ENCODE data around the gene NHEJ1. TPM values are rescaled to one million over a fixed set of nuclear protein-coding genes. Genes with fewer than 3 reads are reported as not detected.

The NHEJ1 gene
- total RNA-seq, 2 experiments from 2014 or later = 19.8 to 21.1 TPM

GRCh38 chr2:219057709-219058540 is 102.7 kb downstream of the NHEJ1 start:
- H3K4me3 Mint-ChIP-seq = peak overlapping the region; percentile 45
- DNase-seq = peak; percentile 87
- H3K27me3 Mint-ChIP-seq = peaks cover 77% of the 10 kb centered on the region
- H3K27ac Mint-ChIP-seq = no peak overlapping the region
- H3K4me1 Mint-ChIP-seq = peaks cover 14% of the 10 kb centered on the region
- H3K36me3 Mint-ChIP-seq = no peaks in the 10 kb centered on the region
- no peaks in the 10 kb centered on the region for H3K9me3 Mint-ChIP-seq

- peaks cover 14% of the 10 kb centered on the region for H3K4me1 Mint-ChIP-seq
- no peaks in the 10 kb centered on the region for H3K9me3 Mint-ChIP-seq
- peaks cover 69% of the 10 kb centered on the region for H3K27me3 Mint-ChIP-seq
- H3K4me3 Mint-ChIP-seq = no peak overlapping the region
- no peak for DNase-seq
- H3K36me3 Mint-ChIP-seq = no peaks in the 10 kb centered on the region
- no peak overlapping the region for H3K27ac Mint-ChIP-seq
These were observed 103.5 kb downstream of the NHEJ1 start for GRCh38 chr2:219056896-219057708.

- peaks cover 65% of the 10 kb centered on the region for H3K27me3 Mint-ChIP-seq
- no peaks in the 10 kb centered on the region for H3K9me3 Mint-ChIP-seq
- peaks cover 14% of the 10 kb centered on the region for H3K4me1 Mint-ChIP-seq
- no peak for DNase-seq
- no peak overlapping the region for H3K4me3 Mint-ChIP-seq
- H3K36me3 Mint-ChIP-seq = no peaks in the 10 kb centered on the region
- H3K27ac Mint-ChIP-seq = no peak overlapping the region
These were observed 104.3 kb downstream of the NHEJ1 start for GRCh38 chr2:219056176-219056895.

- H3K4me3 Mint-ChIP-seq = no peak overlapping the region
- H3K36me3 Mint-ChIP-seq = no peaks in the 10 kb centered on the region
- H3K27me3 Mint-ChIP-seq = peaks cover 69% of the 10 kb centered on the region
- no peaks in the 10 kb centered on the region for H3K9me3 Mint-ChIP-seq
- DNase-seq = no peak
- peaks cover 14% of the 10 kb centered on the region for H3K4me1 Mint-ChIP-seq
- H3K27ac Mint-ChIP-seq = no peak overlapping the region
These were observed 105.4 kb downstream of the NHEJ1 start for GRCh38 chr2:219054956-219055903.

- DNase-seq = no peak
- Mint-ChIP-seq H3K9me3 (no peaks in the 10 kb centered on the region), H3K36me3 (no peaks in the 10 kb centered on the region), H3K27me3 (peaks cover 62% of the 10 kb centered on the region), H3K4me3 (no peak overlapping the region), H3K27ac (no peak overlapping the region), H3K4me1 (no peaks in the 10 kb centered on the region)
These were observed 111.3 kb downstream of the NHEJ1 start for GRCh38 chr2:219049282-219049681.

- Mint-ChIP-seq H3K9me3 (no peaks in the 10 kb centered on the region), H3K4me3 (no peak overlapping the region), H3K27ac (no peak overlapping the region), H3K27me3 (peaks cover 81% of the 10 kb centered on the region), H3K36me3 (no peaks in the 10 kb centered on the region), H3K4me1 (peaks cover 8% of the 10 kb centered on the region)
- no peak for DNase-seq
These were observed 114.6 kb downstream of the NHEJ1 start for GRCh38 chr2:219045937-219046550.

- no peaks in the 10 kb centered on the region for H3K36me3 Mint-ChIP-seq
- H3K9me3 Mint-ChIP-seq = no peaks in the 10 kb centered on the region
- peaks cover 9% of the 10 kb centered on the region for H3K4me1 Mint-ChIP-seq
- DNase-seq = no peak
- H3K27me3 Mint-ChIP-seq = peaks cover 82% of the 10 kb centered on the region
- no peak overlapping the region for H3K4me3 Mint-ChIP-seq
- H3K27ac Mint-ChIP-seq = no peak overlapping the region
These were observed 117.9 kb downstream of the NHEJ1 start for GRCh38 chr2:219042750-219043149.

- Mint-ChIP-seq H3K9me3 (no peaks in the 10 kb centered on the region), H3K36me3 (no peaks in the 10 kb centered on the region), H3K27ac (no peak overlapping the region), H3K4me3 (no peak overlapping the region), H3K4me1 (peaks cover 9% of the 10 kb centered on the region), H3K27me3 (peaks cover 82% of the 10 kb centered on the region)
- no peak for DNase-seq
These were observed 118.5 kb downstream of the NHEJ1 start for GRCh38 chr2:219042157-219042556.

- Mint-ChIP-seq H3K27me3 (peaks cover 72% of the 10 kb centered on the region), H3K27ac (no peak within 1 kb of the TSS), H3K36me3 (no peaks in the 10 kb centered on the region), H3K4me3 (peak within 1 kb of the TSS; percentile 77), H3K9me3 (no peaks in the 10 kb centered on the region), H3K4me1 (peaks cover 9% of the 10 kb centered on the region)
- DNase-seq = peak; percentile 40
These were observed 119.4 kb downstream of the NHEJ1 start, which contains the start of gene CFAP65 for GRCh38 chr2:219041252-219041651. CFAP65 (minus strand) TSS chr2:219041516; CDS start chr2:219039048, 2,468 bp downstream.

GRCh38 chr2:219038600-219038999 is 122.0 kb downstream of the NHEJ1 start:
- H3K9me3 Mint-ChIP-seq = no peaks in the 10 kb centered on the region
- DNase-seq = no peak
- H3K27me3 Mint-ChIP-seq = peaks cover 67% of the 10 kb centered on the region
- H3K36me3 Mint-ChIP-seq = no peaks in the 10 kb centered on the region
- no peak overlapping the region for H3K27ac Mint-ChIP-seq
- no peak overlapping the region for H3K4me3 Mint-ChIP-seq
- H3K4me1 Mint-ChIP-seq = peaks cover 9% of the 10 kb centered on the region

- H3K4me3 Mint-ChIP-seq = no peak overlapping the region
- no peak overlapping the region for H3K27ac Mint-ChIP-seq
- peaks cover 69% of the 10 kb centered on the region for H3K27me3 Mint-ChIP-seq
- no peaks in the 10 kb centered on the region for H3K9me3 Mint-ChIP-seq
- DNase-seq = no peak
- peaks cover 9% of the 10 kb centered on the region for H3K4me1 Mint-ChIP-seq
- no peaks in the 10 kb centered on the region for H3K36me3 Mint-ChIP-seq
These were observed 122.7 kb downstream of the NHEJ1 start for GRCh38 chr2:219037783-219038499.

- no peaks in the 10 kb centered on the region for H3K9me3 Mint-ChIP-seq
- no peak overlapping the region for H3K27ac Mint-ChIP-seq
- H3K4me3 Mint-ChIP-seq = no peak overlapping the region
- H3K27me3 Mint-ChIP-seq = peaks cover 65% of the 10 kb centered on the region
- no peaks in the 10 kb centered on the region for H3K36me3 Mint-ChIP-seq
- no peak for DNase-seq
- H3K4me1 Mint-ChIP-seq = peaks cover under 1% of the 10 kb centered on the region
These were observed 124.7 kb downstream of the NHEJ1 start for GRCh38 chr2:219035942-219036341.

GRCh38 chr2:219034823-219035222 is 125.8 kb downstream of the NHEJ1 start:
- Mint-ChIP-seq H3K4me3 (no peak overlapping the region), H3K27ac (no peak overlapping the region), H3K4me1 (peaks cover under 1% of the 10 kb centered on the region), H3K36me3 (no peaks in the 10 kb centered on the region), H3K27me3 (peaks cover 56% of the 10 kb centered on the region), H3K9me3 (no peaks in the 10 kb centered on the region)
- no peak for DNase-seq

Measured in activated naive CD8-positive, alpha-beta T cell treated with anti-CD3 and anti-CD28 coated beads for 36 hours (primary cell).